Measurements from ENCODE around the gene PMAIP1.

PMAIP1 gene

GRCh38 chr18:59902131-59902992 is 2.6 kb downstream of the PMAIP1 start:
- no peaks in the 10 kb centered on the region for H3K9me3 ChIP-seq (ENCODE audit: control insufficient read depth in 5 of 5, low read length in 5 of 5)
- H3K27ac ChIP-seq (ENCODE audit: low read depth, low read length) = no peak overlapping the region
- no peak overlapping the region for H3K4me3 ChIP-seq (ENCODE audit: low read depth in 1 of 5, low read length in 5 of 5)
- H3K4me1 ChIP-seq (ENCODE audit: control insufficient read depth in 5 of 5, insufficient read depth in 5 of 5, low read length in 5 of 5) = peaks cover 0 to 35% (median 22%) of the 10 kb centered on the region in 5 donors
- H3K36me3 ChIP-seq (ENCODE audit: control insufficient read depth in 5 of 5, insufficient read depth in 5 of 5, low read length in 5 of 5) = no peaks in the 10 kb centered on the region
- H3K27me3 ChIP-seq (ENCODE audit: control insufficient read depth in 5 of 5, insufficient read depth in 4 of 5, low read length in 5 of 5) = peaks cover 3 to 47% (median 13%) of the 10 kb centered on the region in 5 donors
- H3K9ac ChIP-seq (ENCODE audit: low read length in 5 of 5) = no peak overlapping the region

- H3K4me1 ChIP-seq (ENCODE audit: control insufficient read depth in 5 of 5, insufficient read depth in 5 of 5, low read length in 5 of 5) = peaks cover 0 to 35% (median 22%) of the 10 kb centered on the region in 5 donors
- peaks cover 3 to 42% (median 13%) of the 10 kb centered on the region in 5 donors for H3K27me3 ChIP-seq (ENCODE audit: control insufficient read depth in 5 of 5, insufficient read depth in 4 of 5, low read length in 5 of 5)
- H3K9me3 ChIP-seq (ENCODE audit: control insufficient read depth in 5 of 5, low read length in 5 of 5) = no peaks in the 10 kb centered on the region
- no peak overlapping the region for H3K4me3 ChIP-seq (ENCODE audit: low read depth in 1 of 5, low read length in 5 of 5)
- H3K27ac ChIP-seq (ENCODE audit: low read depth, low read length) = no peak overlapping the region
- H3K9ac ChIP-seq (ENCODE audit: low read length in 5 of 5) = no peak overlapping the region
- H3K36me3 ChIP-seq (ENCODE audit: control insufficient read depth in 5 of 5, insufficient read depth in 5 of 5, low read length in 5 of 5) = no peaks in the 10 kb centered on the region
Observed at GRCh38 chr18:59902993-59903610, 3.3 kb downstream of the PMAIP1 start.

DNA sequence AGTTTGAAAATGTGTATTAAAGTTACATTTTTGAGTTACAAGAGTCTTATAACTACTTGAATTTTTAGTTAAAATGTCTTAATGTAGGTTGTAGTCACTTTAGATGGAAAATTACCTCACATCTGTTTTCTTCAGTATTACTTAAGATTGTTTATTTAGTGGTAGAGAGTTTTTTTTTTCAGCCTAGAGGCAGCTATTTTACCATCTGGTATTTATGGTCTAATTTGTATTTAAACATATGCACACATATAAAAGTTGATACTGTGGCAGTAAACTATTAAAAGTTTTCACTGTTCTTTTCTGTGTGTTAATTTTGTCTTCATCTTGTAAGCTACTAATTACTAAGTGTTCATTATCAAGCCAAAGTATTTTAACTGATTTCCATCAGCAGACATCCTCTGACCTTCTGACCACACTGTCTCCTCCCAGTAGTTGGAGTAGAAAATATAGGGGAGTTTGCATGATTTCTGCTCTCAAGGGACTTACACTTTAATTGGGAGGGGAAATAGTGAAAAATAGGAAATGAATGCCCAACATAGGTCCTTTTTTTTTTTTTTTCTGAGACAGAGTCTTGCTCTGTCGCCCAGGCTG is 4.3 kb downstream of the PMAIP1 start:
- Histone ChIP-seq H3K36me3 (ENCODE audit: control insufficient read depth in 5 of 5, insufficient read depth in 5 of 5, low read length in 5 of 5) (no peaks in the 10 kb centered on the region), H3K4me3 (ENCODE audit: low read depth in 1 of 5, low read length in 5 of 5) (no peak overlapping the region), H3K27ac (ENCODE audit: low read depth, low read length) (no peak overlapping the region), H3K4me1 (ENCODE audit: control insufficient read depth in 5 of 5, insufficient read depth in 5 of 5, low read length in 5 of 5) (peaks cover 0 to 30% (median 18%) of the 10 kb centered on the region in 5 donors), H3K9me3 (ENCODE audit: control insufficient read depth in 5 of 5, low read length in 5 of 5) (no peaks in the 10 kb centered on the region), H3K9ac (ENCODE audit: low read length in 5 of 5) (no peak overlapping the region), H3K27me3 (ENCODE audit: control insufficient read depth in 5 of 5, insufficient read depth in 4 of 5, low read length in 5 of 5) (peaks cover 9 to 35% (median 13%) of the 10 kb centered on the region in 5 donors)

DNA sequence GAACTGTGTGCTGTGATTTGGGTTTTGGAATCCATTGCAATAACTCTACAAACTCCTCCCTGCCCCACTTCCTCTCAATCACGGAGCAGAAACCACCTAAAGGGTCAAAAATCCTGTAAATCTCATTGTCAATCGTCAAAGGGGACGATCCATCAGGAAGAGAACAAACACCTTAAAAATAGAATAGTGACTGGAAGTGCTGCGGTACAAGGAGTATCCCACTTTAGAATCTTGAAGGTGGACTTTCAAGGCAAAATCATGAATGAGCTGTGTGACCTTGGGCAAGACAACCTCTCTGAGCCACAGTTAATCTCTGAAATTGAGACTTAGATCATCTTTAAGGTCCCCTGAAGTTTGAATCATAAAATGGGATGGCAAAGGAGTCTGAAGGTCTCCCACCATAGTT is 5.9 kb downstream of the PMAIP1 start:
- Histone ChIP-seq H3K4me3 (ENCODE audit: low read depth in 1 of 5, low read length in 5 of 5) (no peak overlapping the region), H3K36me3 (ENCODE audit: control insufficient read depth in 5 of 5, insufficient read depth in 5 of 5, low read length in 5 of 5) (no peaks in the 10 kb centered on the region), H3K27ac (ENCODE audit: low read depth, low read length) (no peak overlapping the region), H3K9ac (ENCODE audit: low read length in 5 of 5) (no peak overlapping the region), H3K9me3 (ENCODE audit: control insufficient read depth in 5 of 5, low read length in 5 of 5) (no peaks in the 10 kb centered on the region), H3K4me1 (ENCODE audit: control insufficient read depth in 5 of 5, insufficient read depth in 5 of 5, low read length in 5 of 5) (peaks cover 0 to 17% (median 3%) of the 10 kb centered on the region in 5 donors), H3K27me3 (ENCODE audit: control insufficient read depth in 5 of 5, insufficient read depth in 4 of 5, low read length in 5 of 5) (peaks cover 7 to 24% (median 13%) of the 10 kb centered on the region in 5 donors)

DNA sequence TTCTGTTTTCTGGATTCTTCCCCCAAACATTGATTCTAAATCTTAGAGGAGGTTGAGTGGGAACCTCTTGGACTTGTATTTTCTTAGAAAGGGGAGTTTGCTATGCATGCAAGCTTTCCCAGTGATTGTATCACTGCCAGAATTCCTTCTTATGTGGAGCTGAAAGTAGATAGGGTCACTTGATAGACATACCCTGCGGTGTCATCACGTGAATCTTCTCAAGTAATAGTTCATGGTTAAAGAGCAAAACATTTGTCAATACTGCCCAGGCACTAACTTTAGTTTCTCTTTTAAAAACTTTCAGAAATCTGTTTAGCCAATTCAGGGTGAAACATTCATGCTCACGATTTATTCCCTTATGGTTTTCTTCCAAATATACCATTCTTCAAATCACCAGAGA is 6.4 kb downstream of the PMAIP1 start:
- no peak overlapping the region for H3K9ac ChIP-seq (ENCODE audit: low read length in 5 of 5)
- no peaks in the 10 kb centered on the region for H3K36me3 ChIP-seq (ENCODE audit: control insufficient read depth in 5 of 5, insufficient read depth in 5 of 5, low read length in 5 of 5)
- H3K4me1 ChIP-seq (ENCODE audit: control insufficient read depth in 5 of 5, insufficient read depth in 5 of 5, low read length in 5 of 5) = peaks cover 0 to 12% (median 0%) of the 10 kb centered on the region in 5 donors
- H3K27me3 ChIP-seq (ENCODE audit: control insufficient read depth in 5 of 5, insufficient read depth in 4 of 5, low read length in 5 of 5) = peaks cover 7 to 20% (median 13%) of the 10 kb centered on the region in 5 donors
- no peak overlapping the region for H3K4me3 ChIP-seq (ENCODE audit: low read depth in 1 of 5, low read length in 5 of 5)
- no peaks in the 10 kb centered on the region for H3K9me3 ChIP-seq (ENCODE audit: control insufficient read depth in 5 of 5, low read length in 5 of 5)
- H3K27ac ChIP-seq (ENCODE audit: low read depth, low read length) = no peak overlapping the region

DNA sequence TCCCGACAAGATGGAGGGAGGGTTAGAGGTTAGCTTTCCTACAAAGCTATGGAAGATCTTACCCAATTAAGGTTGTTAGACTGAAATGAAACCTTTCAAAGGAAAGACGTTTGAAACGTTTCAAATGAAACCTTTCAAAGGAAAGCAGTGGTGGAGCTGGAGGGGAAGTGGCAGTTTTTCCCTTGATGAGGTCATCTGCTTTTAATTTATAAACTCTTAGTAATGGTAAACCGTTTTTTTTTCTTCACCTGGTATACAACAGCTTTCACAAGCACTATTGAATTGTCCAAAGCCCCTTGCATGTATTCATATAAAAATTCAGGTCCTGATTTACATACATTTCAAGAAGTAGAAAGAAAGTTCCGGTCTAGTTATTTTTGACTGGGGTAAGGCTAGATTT is 7.4 kb downstream of the PMAIP1 start:
- H3K36me3 ChIP-seq (ENCODE audit: control insufficient read depth in 5 of 5, insufficient read depth in 5 of 5, low read length in 5 of 5) = no peaks in the 10 kb centered on the region
- H3K4me3 ChIP-seq (ENCODE audit: low read depth in 1 of 5, low read length in 5 of 5) = no peak overlapping the region
- H3K9ac ChIP-seq (ENCODE audit: low read length in 5 of 5) = no peak overlapping the region
- no peak overlapping the region for H3K27ac ChIP-seq (ENCODE audit: low read depth, low read length)
- peaks cover 5 to 19% (median 12%) of the 10 kb centered on the region in 5 donors for H3K27me3 ChIP-seq (ENCODE audit: control insufficient read depth in 5 of 5, insufficient read depth in 4 of 5, low read length in 5 of 5)
- H3K4me1 ChIP-seq (ENCODE audit: control insufficient read depth in 5 of 5, insufficient read depth in 5 of 5, low read length in 5 of 5) = peaks cover 0 to 12% (median 0%) of the 10 kb centered on the region in 5 donors
- no peaks in the 10 kb centered on the region for H3K9me3 ChIP-seq (ENCODE audit: control insufficient read depth in 5 of 5, low read length in 5 of 5)

DNA sequence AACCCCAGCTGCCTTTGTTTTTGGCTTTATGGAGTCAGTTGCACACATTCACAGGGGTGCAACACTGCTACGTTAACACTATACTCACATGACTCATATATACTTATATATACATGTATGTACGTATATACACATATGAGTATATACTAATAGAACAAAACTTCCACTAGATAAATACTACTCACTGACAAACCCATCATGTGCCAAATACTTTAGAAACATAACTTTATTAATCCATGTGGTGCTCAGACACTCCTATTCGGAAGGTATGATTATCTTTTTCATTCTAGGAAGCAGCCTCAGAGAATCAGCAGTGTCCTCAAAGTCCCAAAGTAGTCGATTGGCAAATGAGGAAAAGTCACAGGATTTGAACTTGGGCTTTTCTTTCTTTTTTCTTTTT is 7.9 kb downstream of the PMAIP1 start:
- Histone ChIP-seq H3K27ac (ENCODE audit: low read depth, low read length) (no peak overlapping the region), H3K4me1 (ENCODE audit: control insufficient read depth in 5 of 5, insufficient read depth in 5 of 5, low read length in 5 of 5) (peaks cover 0 to 12% (median 0%) of the 10 kb centered on the region in 5 donors), H3K36me3 (ENCODE audit: control insufficient read depth in 5 of 5, insufficient read depth in 5 of 5, low read length in 5 of 5) (no peaks in the 10 kb centered on the region), H3K9me3 (ENCODE audit: control insufficient read depth in 5 of 5, low read length in 5 of 5) (peaks cover 0 to 2% (median 0%) of the 10 kb centered on the region in 5 donors), H3K27me3 (ENCODE audit: control insufficient read depth in 5 of 5, insufficient read depth in 4 of 5, low read length in 5 of 5) (peaks cover 3 to 19% (median 9%) of the 10 kb centered on the region in 5 donors), H3K9ac (ENCODE audit: low read length in 5 of 5) (no peak overlapping the region), H3K4me3 (ENCODE audit: low read depth in 1 of 5, low read length in 5 of 5) (no peak overlapping the region)

DNA sequence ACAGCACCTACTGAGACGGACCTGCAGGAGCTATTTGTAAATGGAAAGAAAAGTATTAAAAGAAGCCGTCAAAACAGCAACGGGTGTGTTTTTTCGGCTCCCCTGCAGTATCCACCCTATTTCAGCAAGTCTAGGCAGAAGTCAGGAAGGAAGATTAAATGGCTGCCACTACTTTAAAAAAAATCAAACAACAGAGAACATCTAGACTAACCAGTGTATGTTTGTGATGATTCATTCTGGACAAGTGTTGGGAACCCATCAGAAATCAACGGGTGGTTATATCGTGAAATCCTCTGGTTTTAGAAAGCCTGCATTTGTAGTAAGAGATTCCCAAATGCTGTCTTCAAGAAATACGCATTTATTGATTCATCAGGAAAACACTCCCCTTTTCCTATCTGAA is 9.0 kb downstream of the PMAIP1 start:
- Histone ChIP-seq H3K4me3 (ENCODE audit: low read depth in 1 of 5, low read length in 5 of 5) (no peak overlapping the region), H3K36me3 (ENCODE audit: control insufficient read depth in 5 of 5, insufficient read depth in 5 of 5, low read length in 5 of 5) (no peaks in the 10 kb centered on the region), H3K4me1 (ENCODE audit: control insufficient read depth in 5 of 5, insufficient read depth in 5 of 5, low read length in 5 of 5) (peaks cover 0 to 12% (median 0%) of the 10 kb centered on the region in 5 donors), H3K9me3 (ENCODE audit: control insufficient read depth in 5 of 5, low read length in 5 of 5) (peaks cover 0 to 6% (median 5%) of the 10 kb centered on the region in 5 donors), H3K27me3 (ENCODE audit: control insufficient read depth in 5 of 5, insufficient read depth in 4 of 5, low read length in 5 of 5) (peaks cover 3 to 19% (median 9%) of the 10 kb centered on the region in 5 donors), H3K27ac (ENCODE audit: low read depth, low read length) (no peak overlapping the region), H3K9ac (ENCODE audit: low read length in 5 of 5) (no peak overlapping the region)

- H3K27ac ChIP-seq (ENCODE audit: low read depth, low read length) = no peak overlapping the region
- H3K9me3 ChIP-seq (ENCODE audit: control insufficient read depth in 5 of 5, low read length in 5 of 5) = peaks cover 0 to 6% (median 5%) of the 10 kb centered on the region in 5 donors
- H3K4me3 ChIP-seq (ENCODE audit: low read depth in 1 of 5, low read length in 5 of 5) = no peak overlapping the region
- H3K36me3 ChIP-seq (ENCODE audit: control insufficient read depth in 5 of 5, insufficient read depth in 5 of 5, low read length in 5 of 5) = no peaks in the 10 kb centered on the region
- peaks cover 3 to 19% (median 9%) of the 10 kb centered on the region in 5 donors for H3K27me3 ChIP-seq (ENCODE audit: control insufficient read depth in 5 of 5, insufficient read depth in 4 of 5, low read length in 5 of 5)
- H3K9ac ChIP-seq (ENCODE audit: low read length in 5 of 5) = no peak overlapping the region
- H3K4me1 ChIP-seq (ENCODE audit: control insufficient read depth in 5 of 5, insufficient read depth in 5 of 5, low read length in 5 of 5) = peaks cover 0 to 9% (median 0%) of the 10 kb centered on the region in 5 donors
Observed at GRCh38 chr18:59909289-59910036, 9.7 kb downstream of the PMAIP1 start.
